Mucosa of stomach (tissue), 1 donor: Measurements from ENCODE around the gene CLSTN2.
"Not testable (repeated sequence)": the region's sequence is repeated elsewhere in the genome, so short reads cannot be mapped to it uniquely, and the experiment has no call there.

Source experiments
- H3K27me3 ChIP-seq: one replicate; pipeline ENCODE4 v1.7.0; 2013; ENCODE audit warnings: mild to moderate bottlenecking, low read length; ENCODE audit not compliant: control insufficient read depth, insufficient read depth
- H3K36me3 ChIP-seq: one replicate; pipeline ENCODE4 v1.7.0; 2013; ENCODE audit warnings: low read length; ENCODE audit not compliant: control insufficient read depth, insufficient read depth
- H3K4me1 ChIP-seq: one replicate; pipeline ENCODE4 v1.7.0; 2013; ENCODE audit warnings: mild to moderate bottlenecking, low read length; ENCODE audit not compliant: control insufficient read depth, insufficient read depth
- H3K4me3 ChIP-seq: one replicate; pipeline ENCODE4 v1.7.0; 2013; ENCODE audit warnings: low read length
- H3K9ac ChIP-seq: one replicate; pipeline ENCODE4 v1.7.0; 2013; ENCODE audit warnings: mild to moderate bottlenecking, low read length, moderate library complexity
- H3K9me3 ChIP-seq: one replicate; pipeline ENCODE4 v1.7.0; 2013; ENCODE audit warnings: mild to moderate bottlenecking, low read length, moderate library complexity; ENCODE audit not compliant: control insufficient read depth
- donor health status: Pancreatic carcinoma.

The CLSTN2 gene

DNA sequence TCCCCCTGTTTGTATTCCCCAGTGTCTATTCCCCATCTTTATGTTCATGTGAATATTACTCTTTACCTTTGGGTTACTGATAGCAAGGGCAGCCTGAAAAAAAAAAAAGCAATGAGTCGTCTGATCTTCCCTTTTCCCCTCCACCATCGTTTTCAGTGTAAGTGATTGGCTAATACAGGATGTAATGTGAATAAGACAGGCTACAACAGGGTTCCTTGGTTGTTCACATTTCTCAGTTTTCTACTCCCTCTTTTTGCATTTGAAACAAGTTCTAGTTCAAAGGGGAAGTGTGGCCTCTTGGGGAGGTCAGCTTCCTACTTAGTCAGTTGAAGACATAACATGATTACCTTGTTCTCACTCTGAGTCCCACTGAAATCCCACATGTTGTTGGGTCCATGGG, 464.9 kb downstream of the CLSTN2 start:
- H3K36me3 ChIP-seq, result no peaks in the 10 kb centered on the region
- no peaks in the 10 kb centered on the region for H3K27me3 ChIP-seq
- no peak overlapping the region for H3K4me3 ChIP-seq
- H3K9me3 ChIP-seq, result no peaks in the 10 kb centered on the region
- H3K4me1 ChIP-seq, result no peaks in the 10 kb centered on the region
- no peak overlapping the region for H3K9ac ChIP-seq

DNA sequence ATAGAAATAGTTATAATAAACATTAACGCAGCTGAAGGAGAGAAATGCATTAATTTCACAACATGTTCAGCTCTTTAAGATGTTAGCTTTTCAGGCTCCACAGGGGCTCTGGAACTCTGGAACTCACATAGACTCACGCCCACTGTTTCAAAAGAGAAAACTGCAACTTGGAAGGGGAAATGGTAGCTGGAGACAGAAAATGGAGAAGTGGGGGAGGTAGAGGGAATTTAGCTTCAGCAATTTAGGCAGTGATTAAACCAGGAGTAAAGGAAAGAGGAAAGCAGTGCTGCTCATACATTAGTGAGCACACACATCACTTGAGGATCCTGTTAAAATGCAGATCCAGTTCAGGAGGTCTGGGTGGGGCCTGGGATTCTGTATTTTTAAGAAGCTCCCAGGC, 468.1 kb downstream of the CLSTN2 start:
- Histone ChIP-seq H3K9me3 (no peaks in the 10 kb centered on the region), H3K4me3 (no peak overlapping the region), H3K9ac (no peak overlapping the region), H3K4me1 (no peaks in the 10 kb centered on the region), H3K27me3 (no peaks in the 10 kb centered on the region), H3K36me3 (no peaks in the 10 kb centered on the region)

GRCh38 chr3:140403608-140404007, 468.6 kb downstream of the CLSTN2 start:
- Histone ChIP-seq H3K27me3 (no peaks in the 10 kb centered on the region), H3K9me3 (no peaks in the 10 kb centered on the region), H3K4me3 (no peak overlapping the region), H3K4me1 (no peaks in the 10 kb centered on the region), H3K36me3 (no peaks in the 10 kb centered on the region), H3K9ac (no peak overlapping the region)

- Histone ChIP-seq H3K36me3 (no peaks in the 10 kb centered on the region), H3K9me3 (no peaks in the 10 kb centered on the region), H3K4me3 (no peak overlapping the region), H3K27me3 (no peaks in the 10 kb centered on the region), H3K4me1 (no peaks in the 10 kb centered on the region), H3K9ac (no peak overlapping the region)
Observed at GRCh38 chr3:140406655-140407054, 471.7 kb downstream of the CLSTN2 start.

GRCh38 chr3:140408252-140408651, 473.3 kb downstream of the CLSTN2 start:
- no peaks in the 10 kb centered on the region for H3K4me1 ChIP-seq
- H3K9me3 ChIP-seq, result no peaks in the 10 kb centered on the region
- H3K36me3 ChIP-seq, result no peaks in the 10 kb centered on the region
- H3K27me3 ChIP-seq, result no peaks in the 10 kb centered on the region
- H3K4me3 ChIP-seq, result no peak overlapping the region
- no peak overlapping the region for H3K9ac ChIP-seq

DNA sequence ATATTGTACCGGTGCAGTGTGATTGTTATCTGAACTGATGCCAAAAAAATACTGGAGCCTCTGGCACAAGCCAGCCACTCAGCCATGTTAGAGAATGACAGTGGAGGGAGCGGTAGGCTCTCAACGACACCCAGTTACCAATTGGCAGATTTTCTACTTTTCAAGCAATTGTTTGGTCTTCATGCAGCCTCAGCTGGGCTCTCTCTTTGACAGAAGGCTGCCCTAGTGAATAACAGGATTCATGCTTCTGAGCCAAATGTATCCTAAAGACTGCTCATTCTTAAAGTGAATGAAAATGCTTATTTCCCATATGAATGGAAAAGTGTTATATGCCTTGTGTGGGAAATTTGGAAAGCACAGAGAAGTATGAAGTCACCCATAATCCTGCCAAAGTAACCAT, 481.7 kb downstream of the CLSTN2 start:
- no peaks in the 10 kb centered on the region for H3K9me3 ChIP-seq

GRCh38 chr3:140420621-140421357, 485.8 kb downstream of the CLSTN2 start:
- H3K36me3 ChIP-seq, result no peaks in the 10 kb centered on the region
- no peaks in the 10 kb centered on the region for H3K9me3 ChIP-seq
- no peaks in the 10 kb centered on the region for H3K27me3 ChIP-seq
- no peaks in the 10 kb centered on the region for H3K4me1 ChIP-seq
- no peak overlapping the region for H3K4me3 ChIP-seq
- H3K9ac ChIP-seq, result no peak overlapping the region

More for the DNA sequence above, 481.7 kb downstream of the CLSTN2 start:
- H3K9ac ChIP-seq, result no peak overlapping the region
- no peaks in the 10 kb centered on the region for H3K36me3 ChIP-seq
- no peaks in the 10 kb centered on the region for H3K27me3 ChIP-seq
- no peaks in the 10 kb centered on the region for H3K4me1 ChIP-seq
- no peak overlapping the region for H3K4me3 ChIP-seq

DNA sequence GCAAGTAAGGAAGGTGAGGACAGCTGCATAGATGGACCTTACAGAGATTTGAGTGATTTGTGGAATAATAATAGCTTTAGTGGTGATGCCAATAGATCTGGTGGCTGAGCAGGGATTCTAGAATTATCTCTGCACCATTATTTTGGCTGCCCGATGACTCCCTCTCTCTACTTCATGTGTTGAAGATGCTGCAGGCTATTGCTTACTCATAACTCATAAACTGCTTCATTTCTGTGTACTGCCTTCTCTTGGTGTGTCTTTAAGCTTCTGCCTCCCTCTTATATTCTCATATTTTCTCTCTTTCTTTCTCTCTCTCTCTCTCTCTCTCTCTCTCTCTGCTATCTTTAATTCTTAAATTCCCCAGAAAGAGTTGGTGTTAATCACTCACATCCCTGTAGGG, 486.9 kb downstream of the CLSTN2 start:
- no peak overlapping the region for H3K9ac ChIP-seq
- H3K4me1 ChIP-seq, result no peaks in the 10 kb centered on the region
- no peaks in the 10 kb centered on the region for H3K36me3 ChIP-seq
- H3K9me3 ChIP-seq, result no peaks in the 10 kb centered on the region
- H3K4me3 ChIP-seq, result no peak overlapping the region
- no peaks in the 10 kb centered on the region for H3K27me3 ChIP-seq

DNA sequence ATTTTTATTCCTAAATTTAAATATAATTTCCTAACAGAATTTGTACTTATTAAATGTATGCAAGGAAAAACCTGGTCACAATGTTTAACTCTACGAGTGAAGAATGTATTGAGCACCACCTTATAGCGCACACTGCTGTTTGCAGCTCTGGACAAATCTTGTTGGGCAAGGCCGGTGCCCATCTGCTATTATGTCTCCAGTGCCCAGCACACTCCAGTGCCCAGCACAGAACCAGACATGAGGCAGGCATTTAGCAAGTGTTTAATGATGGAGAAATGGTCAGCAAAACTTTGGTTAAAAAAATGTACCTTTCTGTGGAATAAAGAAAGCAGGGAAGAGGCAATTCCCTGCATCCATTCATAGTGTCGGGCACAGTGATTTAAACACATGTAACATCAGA, 488.2 kb downstream of the CLSTN2 start:
- no peaks in the 10 kb centered on the region for H3K27me3 ChIP-seq

GRCh38 chr3:140423574-140423973, 488.6 kb downstream of the CLSTN2 start:
- H3K4me1 ChIP-seq, H3K9me3 ChIP-seq, H3K9ac ChIP-seq, H3K27me3 ChIP-seq, H3K4me3 ChIP-seq, H3K36me3 ChIP-seq: not testable (repeated sequence)

More for the DNA sequence above, 488.2 kb downstream of the CLSTN2 start:
- Histone ChIP-seq H3K9ac (no peak overlapping the region), H3K4me3 (no peak overlapping the region), H3K36me3 (no peaks in the 10 kb centered on the region), H3K9me3 (no peaks in the 10 kb centered on the region), H3K4me1 (no peaks in the 10 kb centered on the region)

DNA sequence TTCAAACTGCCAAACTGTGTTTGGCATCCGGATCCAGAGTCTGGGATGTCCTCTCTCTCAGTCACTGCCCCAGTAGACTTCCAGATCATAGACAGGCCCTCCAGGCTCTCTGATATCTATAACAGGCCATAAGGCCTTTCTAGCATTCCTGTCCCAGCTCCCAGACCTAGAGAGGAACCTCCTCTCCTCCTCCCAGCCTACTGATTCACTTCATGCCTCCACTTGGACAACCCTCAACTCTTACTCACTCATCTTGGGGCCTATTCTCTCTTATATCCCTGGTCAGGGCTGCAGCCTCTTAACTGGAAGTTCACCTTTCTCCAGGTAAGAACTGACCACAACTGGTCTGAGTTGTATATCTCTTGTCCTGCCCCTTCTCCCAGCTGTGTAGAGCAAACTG, 489.2 kb downstream of the CLSTN2 start:
- Histone ChIP-seq H3K4me3 (no peak overlapping the region), H3K27me3 (no peaks in the 10 kb centered on the region), H3K4me1 (no peaks in the 10 kb centered on the region), H3K9ac (no peak overlapping the region), H3K36me3 (no peaks in the 10 kb centered on the region), H3K9me3 (no peaks in the 10 kb centered on the region)

GRCh38 chr3:140424726-140425125, 489.7 kb downstream of the CLSTN2 start:
- Histone ChIP-seq H3K4me3 (no peak overlapping the region), H3K36me3 (no peaks in the 10 kb centered on the region), H3K9me3 (no peaks in the 10 kb centered on the region), H3K4me1 (no peaks in the 10 kb centered on the region), H3K9ac (no peak overlapping the region), H3K27me3 (no peaks in the 10 kb centered on the region)

DNA sequence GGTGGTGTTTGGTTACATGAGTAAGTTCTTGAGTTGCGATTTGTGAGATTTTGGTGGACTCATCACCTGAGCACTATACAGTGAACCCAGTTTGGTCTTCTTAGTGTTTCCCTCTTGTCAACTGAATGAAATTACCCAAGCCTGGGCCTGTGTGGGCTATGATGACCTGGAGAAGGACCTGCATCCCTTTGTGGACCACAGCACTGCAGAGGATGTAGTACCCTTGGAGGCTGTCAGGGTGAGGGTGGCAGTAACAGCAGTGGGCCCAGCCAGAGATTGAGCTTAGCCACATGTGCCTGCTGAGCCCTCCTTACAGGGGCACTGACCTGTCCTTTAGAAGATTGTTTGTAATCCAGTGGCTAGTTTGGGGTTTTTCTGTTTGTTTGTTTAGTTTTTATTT, 492.8 kb downstream of the CLSTN2 start:
- Histone ChIP-seq H3K9ac (no peak overlapping the region), H3K36me3 (no peaks in the 10 kb centered on the region), H3K9me3 (no peaks in the 10 kb centered on the region), H3K27me3 (no peaks in the 10 kb centered on the region), H3K4me1 (no peaks in the 10 kb centered on the region), H3K4me3 (no peak overlapping the region)
